ENCODE results near the gene TRIM7.
A peak's percentile ranks its signal among the peaks of the same experiment; 100 is the strongest.

The TRIM7 gene

GRCh38 chr5:181204826-181205760, at the start of gene TRIM7:
TRIM7 (minus strand) TSS chr5:181205196; CDS start chr5:181205110, 86 bp downstream.
- TF ChIP-seq CTCF (IDR thresholded peaks at IDR 0.05; ENCODE audit: borderline replicate concordance, control extremely low read depth, extremely low read depth, insufficient read depth, missing control alignments) = no peak
- in situ Hi-C loops (cut with MboI; ENCODE audit: low sequenced_read_pairs, unreplicated experiment) = no loop called here
- DNase-seq (ENCODE audit: low spot score) = peak; percentile 65

GRCh38 chr5:181248277-181248676, 43.3 kb upstream of the TRIM7 start:
- no peak for DNase-seq (ENCODE audit: low spot score)
- no peak for TF ChIP-seq CTCF (IDR thresholded peaks at IDR 0.05; ENCODE audit: borderline replicate concordance, control extremely low read depth, extremely low read depth, insufficient read depth, missing control alignments)
- in situ Hi-C loops (cut with MboI; ENCODE audit: low sequenced_read_pairs, unreplicated experiment) = no loop called here

GRCh38 chr5:181246276-181247049, 41.5 kb upstream of the TRIM7 start:
- in situ Hi-C loops (cut with MboI; ENCODE audit: low sequenced_read_pairs, unreplicated experiment) = no loop called here
- DNase-seq (ENCODE audit: low spot score) = peak; percentile 93
- no peak for TF ChIP-seq CTCF (IDR thresholded peaks at IDR 0.05; ENCODE audit: borderline replicate concordance, control extremely low read depth, extremely low read depth, insufficient read depth, missing control alignments)

GRCh38 chr5:181245427-181246275, 40.7 kb upstream of the TRIM7 start:
- in situ Hi-C loops (cut with MboI; ENCODE audit: low sequenced_read_pairs, unreplicated experiment) = no loop called here
- TF ChIP-seq CTCF (IDR thresholded peaks at IDR 0.05; ENCODE audit: borderline replicate concordance, control extremely low read depth, extremely low read depth, insufficient read depth, missing control alignments) = no peak
- no peak for DNase-seq (ENCODE audit: low spot score)

- in situ Hi-C loops (cut with MboI; ENCODE audit: low sequenced_read_pairs, unreplicated experiment) = no loop called here
- TF ChIP-seq CTCF (IDR thresholded peaks at IDR 0.05; ENCODE audit: borderline replicate concordance, control extremely low read depth, extremely low read depth, insufficient read depth, missing control alignments) = no peak
- DNase-seq (ENCODE audit: low spot score) = peak; percentile 92
Observed at GRCh38 chr5:181243564-181244343, 38.8 kb upstream of the TRIM7 start, which contains the start of gene RACK1. RACK1 (minus strand) TSS chr5:181243906; CDS start chr5:181243800, 106 bp downstream.

All from GM13976 (cell line).